Measurements from ENCODE around the gene TMEM132E. TPM values are rescaled to one million over a fixed set of nuclear protein-coding genes. Genes with fewer than 3 reads are reported as not detected.
A peak's percentile ranks its signal among the peaks of the same experiment; 100 is the strongest.

TMEM132E gene
- total RNA-seq, 2 experiments from 2014 or later = 0.07 TPM; not detected in 1

DNA sequence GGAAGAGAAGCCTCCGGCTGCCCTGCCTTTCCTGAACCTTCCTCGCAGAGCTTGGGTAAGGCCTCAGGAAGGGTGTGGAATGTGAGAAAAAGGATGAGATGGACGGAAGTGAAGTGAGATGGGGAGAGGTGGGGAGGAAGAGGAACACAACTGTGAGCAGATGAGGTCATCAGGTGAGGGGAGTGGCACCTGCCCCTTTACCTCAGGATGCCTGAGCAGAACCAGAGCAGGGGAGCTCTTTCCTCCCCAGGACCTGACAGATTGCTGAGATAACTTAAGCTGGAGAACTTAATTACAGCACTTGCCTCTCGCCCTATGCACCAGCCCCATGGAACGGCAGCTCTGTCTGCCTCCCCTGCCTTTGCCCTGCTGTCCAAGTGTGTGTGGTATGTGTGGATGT is 29.8 kb downstream of the TMEM132E start:
- H3K4me3 Mint-ChIP-seq = no peak overlapping the region
- no peaks in the 10 kb centered on the region for H3K9me3 Mint-ChIP-seq
- ATAC-seq (no peak), DNase-seq (no peak)
- intact Hi-C loops (cut with micrococcal nuclease) = no loop called here
- H3K36me3 Mint-ChIP-seq (ENCODE audit: low read depth) = no peaks in the 10 kb centered on the region
- no peak overlapping the region for H3K27ac Mint-ChIP-seq
- peaks cover 37% of the 10 kb centered on the region for H3K27me3 Mint-ChIP-seq
- no peaks in the 10 kb centered on the region for H3K4me1 Mint-ChIP-seq (ENCODE audit: low read depth)
- TF ChIP-seq, protein P1, sequence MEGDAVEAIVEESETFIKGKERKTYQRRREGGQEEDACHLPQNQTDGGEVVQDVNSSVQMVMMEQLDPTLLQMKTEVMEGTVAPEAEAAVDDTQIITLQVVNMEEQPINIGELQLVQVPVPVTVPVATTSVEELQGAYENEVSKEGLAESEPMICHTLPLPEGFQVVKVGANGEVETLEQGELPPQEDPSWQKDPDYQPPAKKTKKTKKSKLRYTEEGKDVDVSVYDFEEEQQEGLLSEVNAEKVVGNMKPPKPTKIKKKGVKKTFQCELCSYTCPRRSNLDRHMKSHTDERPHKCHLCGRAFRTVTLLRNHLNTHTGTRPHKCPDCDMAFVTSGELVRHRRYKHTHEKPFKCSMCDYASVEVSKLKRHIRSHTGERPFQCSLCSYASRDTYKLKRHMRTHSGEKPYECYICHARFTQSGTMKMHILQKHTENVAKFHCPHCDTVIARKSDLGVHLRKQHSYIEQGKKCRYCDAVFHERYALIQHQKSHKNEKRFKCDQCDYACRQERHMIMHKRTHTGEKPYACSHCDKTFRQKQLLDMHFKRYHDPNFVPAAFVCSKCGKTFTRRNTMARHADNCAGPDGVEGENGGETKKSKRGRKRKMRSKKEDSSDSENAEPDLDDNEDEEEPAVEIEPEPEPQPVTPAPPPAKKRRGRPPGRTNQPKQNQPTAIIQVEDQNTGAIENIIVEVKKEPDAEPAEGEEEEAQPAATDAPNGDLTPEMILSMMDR (IDR thresholded peaks at IDR 0.05) = no peak
- CTCF ChIA-PET = no interaction called here
- POLR2A ChIA-PET = no interaction called here

DNA sequence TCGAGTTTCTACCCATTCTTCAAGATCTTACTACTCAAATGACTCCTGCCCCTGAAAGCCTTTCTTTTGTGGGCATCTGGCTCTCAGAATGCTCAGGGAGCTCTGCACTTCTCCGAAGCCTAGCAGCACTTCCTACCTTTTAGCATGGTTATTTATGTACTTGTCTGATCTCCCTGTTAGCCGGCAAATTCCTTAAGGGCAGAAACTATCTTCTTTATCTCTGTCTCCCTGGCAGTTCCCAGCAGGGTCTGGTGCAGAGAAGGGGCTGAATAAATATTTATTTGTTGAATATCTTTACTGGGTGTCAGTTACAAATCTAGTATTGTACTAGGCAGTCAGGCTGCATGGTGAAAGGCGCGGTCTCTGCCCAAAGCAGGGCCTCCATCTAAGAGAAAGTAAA is 30.7 kb downstream of the TMEM132E start:
- Mint-ChIP-seq H3K4me3 (no peak overlapping the region), H3K4me1 (ENCODE audit: low read depth) (no peaks in the 10 kb centered on the region), H3K27me3 (peaks cover 43% of the 10 kb centered on the region), H3K27ac (no peak overlapping the region), H3K9me3 (no peaks in the 10 kb centered on the region), H3K36me3 (ENCODE audit: low read depth) (no peaks in the 10 kb centered on the region)
- TF ChIP-seq, protein P1 (IDR thresholded peaks at IDR 0.05) = no peak
- no peak for ATAC-seq
- intact Hi-C loops (cut with micrococcal nuclease) = no loop called here
- POLR2A ChIA-PET = no interaction called here
- CTCF ChIA-PET = no interaction called here
- DNase-seq = no peak

DNA sequence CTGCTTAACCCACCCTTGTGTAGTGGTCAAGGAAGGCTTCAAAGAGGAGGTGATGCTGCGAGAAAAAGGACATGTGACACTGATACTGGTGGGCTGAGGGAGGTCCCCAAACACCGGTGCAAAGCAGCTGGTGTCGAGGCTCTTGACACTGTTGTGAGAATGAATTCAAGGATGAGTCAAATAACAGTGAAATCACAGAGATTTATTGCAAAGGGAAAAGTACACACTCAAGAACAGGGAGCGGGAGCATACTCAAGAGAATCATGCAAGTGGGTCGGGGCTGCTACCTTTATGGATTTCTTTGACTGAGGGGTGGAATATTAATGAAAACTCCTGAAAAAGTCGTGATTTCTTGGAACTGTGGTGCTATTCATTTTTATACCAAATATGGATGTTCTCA is 31.1 kb downstream of the TMEM132E start:
- TF ChIP-seq, protein P1 (IDR thresholded peaks at IDR 0.05) = no peak
- no peaks in the 10 kb centered on the region for H3K9me3 Mint-ChIP-seq
- ChIA-PET POLR2A (no interaction called here), CTCF (no interaction called here)
- H3K27me3 Mint-ChIP-seq = peaks cover 47% of the 10 kb centered on the region
- ATAC-seq = no peak
- H3K4me1 Mint-ChIP-seq (ENCODE audit: low read depth) = no peaks in the 10 kb centered on the region
- no peak for DNase-seq
- intact Hi-C loops (cut with micrococcal nuclease) = no loop called here
- H3K36me3 Mint-ChIP-seq (ENCODE audit: low read depth) = no peaks in the 10 kb centered on the region
- H3K4me3 Mint-ChIP-seq = no peak overlapping the region
- H3K27ac Mint-ChIP-seq = no peak overlapping the region

DNA sequence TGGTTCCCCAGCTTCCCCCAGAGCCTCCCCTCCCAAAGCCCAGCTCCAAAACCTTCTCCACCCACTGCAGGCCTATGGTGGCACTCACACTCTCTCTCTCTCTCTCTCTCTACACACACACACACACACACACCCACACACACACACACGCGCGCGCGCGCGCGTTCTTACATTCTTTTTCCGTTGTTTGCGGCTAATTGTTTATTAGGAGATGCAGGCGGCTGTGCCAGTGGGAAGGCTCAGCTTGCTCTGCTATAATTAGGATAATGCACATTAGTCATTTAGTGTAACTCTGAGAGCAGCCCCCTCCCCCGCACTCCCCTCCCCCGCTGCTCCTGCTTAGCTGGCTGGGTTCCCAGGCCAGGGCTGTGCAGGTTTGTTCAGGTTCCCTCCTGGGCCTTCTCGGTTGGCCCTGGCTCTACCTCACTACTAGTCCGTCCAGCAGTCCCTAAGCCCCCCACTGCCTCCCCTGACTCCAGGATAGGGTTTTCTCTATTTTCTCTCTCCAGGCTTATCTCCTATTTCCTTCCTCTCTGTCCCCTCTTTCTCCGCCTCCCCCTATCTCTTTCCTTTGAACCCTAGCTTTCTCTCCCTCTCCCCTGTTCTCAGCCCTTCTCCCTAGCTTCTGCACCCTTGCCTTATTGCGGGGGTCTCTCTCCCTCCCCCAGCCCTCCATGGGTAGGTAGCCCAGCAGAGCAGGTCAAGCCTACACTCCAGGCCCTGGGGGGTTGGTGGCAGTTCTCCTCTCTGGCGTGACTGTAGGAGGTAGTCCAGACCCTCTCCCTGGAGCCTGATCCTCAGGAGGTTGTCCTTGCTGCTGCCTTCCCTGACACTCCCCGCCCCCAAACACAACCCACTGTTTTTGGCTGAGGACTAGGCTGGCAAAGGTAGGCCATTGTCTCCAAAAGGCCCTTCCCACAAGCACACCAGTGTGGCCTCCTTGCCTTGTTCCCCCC is 34.0 kb downstream of the TMEM132E start:
- POLR2A ChIA-PET = interaction anchor here (0.7 kb wide), 1 partner anchor 225 kb away, joined by 3 read pairs; no protein-coding TSS in a partner anchor
- TF ChIP-seq, protein P1 (IDR thresholded peaks at IDR 0.05) = no peak
- H3K4me3 Mint-ChIP-seq = no peak overlapping the region
- CTCF ChIA-PET = no interaction called here
- peak; percentile 28 for DNase-seq
- H3K27ac Mint-ChIP-seq = no peak overlapping the region
- no peaks in the 10 kb centered on the region for H3K4me1 Mint-ChIP-seq (ENCODE audit: low read depth)
- no peak for ATAC-seq
- no peaks in the 10 kb centered on the region for H3K36me3 Mint-ChIP-seq (ENCODE audit: low read depth)
- peaks cover 51% of the 10 kb centered on the region for H3K27me3 Mint-ChIP-seq
- no peaks in the 10 kb centered on the region for H3K9me3 Mint-ChIP-seq
- intact Hi-C loops (cut with micrococcal nuclease) = no loop called here

DNA sequence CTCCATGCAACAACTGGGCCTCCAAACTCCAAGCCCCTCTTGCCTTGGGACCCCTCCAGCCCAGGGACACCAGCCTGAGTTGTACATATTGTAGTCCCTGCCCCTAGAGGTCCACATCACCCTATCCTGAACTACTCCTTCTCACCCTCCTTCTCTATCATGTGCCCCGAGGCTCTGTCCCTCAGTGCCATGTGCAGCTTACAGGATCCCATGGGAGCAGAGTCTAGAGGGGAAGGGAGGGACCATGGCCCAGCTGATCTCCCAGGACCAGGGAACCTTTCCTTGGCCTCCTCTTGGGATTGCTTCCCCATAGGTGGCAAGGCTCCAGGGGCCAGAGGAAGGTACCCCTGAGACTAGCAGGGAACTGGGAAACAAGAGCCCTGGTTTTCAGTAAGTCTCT is 35.3 kb downstream of the TMEM132E start:
- TF ChIP-seq, protein P1 (IDR thresholded peaks at IDR 0.05) = no peak

More for the DNA sequence above, 35.3 kb downstream of the TMEM132E start:
- ATAC-seq (no peak), DNase-seq (no peak)
- Mint-ChIP-seq H3K36me3 (ENCODE audit: low read depth) (no peaks in the 10 kb centered on the region), H3K9me3 (no peaks in the 10 kb centered on the region), H3K4me1 (ENCODE audit: low read depth) (no peaks in the 10 kb centered on the region), H3K4me3 (no peak overlapping the region), H3K27me3 (peaks cover 40% of the 10 kb centered on the region), H3K27ac (no peak overlapping the region)
- intact Hi-C loops (cut with micrococcal nuclease) = no loop called here
- POLR2A ChIA-PET = no interaction called here
- CTCF ChIA-PET = no interaction called here
